IPS-18c (cell line): ENCODE results near the gene SFI1.

ENCODE experiments used
- H3K4me3 ChIP-seq: 2 replicates; pipeline ENCODE4 v1.7.0; 2013; ENCODE audit warnings: low read depth, mild to moderate bottlenecking, low read length, moderate library complexity; ENCODE audit not compliant: insufficient read depth
- H3K9me3 ChIP-seq: one replicate; pipeline ENCODE4 v1.6.1; 2013; ENCODE audit warnings: mild to moderate bottlenecking, low read length, moderate library complexity; ENCODE audit not compliant: control insufficient read depth, insufficient read depth

The SFI1 gene

DNA sequence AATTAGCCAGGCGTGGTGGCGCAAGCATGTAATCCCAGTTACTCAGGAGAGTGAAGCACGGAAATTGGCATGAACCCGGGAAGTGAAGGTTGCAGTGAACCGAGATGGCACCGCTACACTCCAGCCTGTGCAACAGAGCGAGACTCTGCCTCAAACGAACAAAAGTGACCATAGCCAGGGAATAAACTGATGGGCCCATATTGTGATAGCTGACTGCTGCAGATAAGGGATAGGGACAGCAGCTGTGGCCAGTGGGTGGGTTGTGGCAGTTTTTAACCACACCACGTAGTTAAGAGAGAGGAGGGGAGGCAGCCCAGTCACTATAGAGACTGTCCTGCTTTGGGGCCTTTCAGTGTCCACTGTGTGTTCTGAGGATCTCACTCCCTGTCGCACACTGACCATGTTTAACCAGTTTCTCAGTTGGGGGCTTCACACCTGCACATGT lies 106.8 kb downstream of the SFI1 start:
- no peaks in the 10 kb centered on the region for H3K9me3 ChIP-seq
- no peak overlapping the region for H3K4me3 ChIP-seq

DNA sequence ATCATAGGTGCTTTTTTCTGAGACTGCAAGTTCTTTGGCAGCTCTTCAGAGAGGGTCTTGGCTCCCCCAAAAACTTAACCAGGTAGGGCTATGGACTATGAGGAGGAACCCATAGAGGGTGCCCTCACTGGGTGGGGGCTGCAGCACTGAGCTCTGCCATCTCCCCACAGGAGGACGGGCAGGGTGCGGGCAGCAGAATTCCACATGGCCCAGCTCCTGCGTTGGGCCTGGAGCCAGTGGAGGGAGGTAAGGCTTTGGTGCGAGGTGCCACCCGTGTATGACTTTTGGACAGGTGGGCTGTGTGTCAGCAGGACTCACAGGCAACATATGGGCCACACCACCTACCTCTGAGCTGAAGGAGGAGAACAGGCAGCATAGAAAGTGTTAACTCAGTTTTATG lies 107.2 kb downstream of the SFI1 start:
- Histone ChIP-seq H3K4me3 (no peak overlapping the region), H3K9me3 (no peaks in the 10 kb centered on the region)

DNA sequence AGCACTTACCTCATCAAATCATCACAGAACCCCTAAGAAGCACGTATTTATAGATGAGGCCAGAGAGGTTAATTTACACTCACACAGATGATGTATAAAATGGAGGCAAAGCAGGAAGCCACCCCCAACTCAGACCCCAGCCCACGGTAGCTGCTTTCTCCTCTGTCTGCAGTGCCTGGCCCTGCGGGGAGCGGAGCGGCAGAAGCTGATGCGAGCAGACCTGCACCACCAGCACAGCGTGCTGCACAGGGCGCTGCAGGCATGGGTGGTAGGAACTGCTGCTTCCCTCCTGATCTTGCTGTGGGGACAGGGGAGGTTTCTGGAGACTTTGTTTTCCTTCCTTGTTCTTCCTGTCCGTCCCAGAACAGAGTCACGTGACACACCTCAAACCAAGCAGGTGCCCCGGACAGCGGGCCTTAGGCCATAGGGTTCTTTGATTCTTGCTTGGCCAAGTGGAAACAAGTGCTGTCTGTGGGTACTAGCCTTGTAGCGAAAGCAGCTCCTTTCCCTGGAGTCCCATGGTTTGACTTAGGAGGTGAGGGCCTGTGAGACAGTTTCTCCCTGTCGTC lies 107.9 kb downstream of the SFI1 start:
- H3K4me3 ChIP-seq, result no peak overlapping the region
- H3K9me3 ChIP-seq, result no peaks in the 10 kb centered on the region

DNA sequence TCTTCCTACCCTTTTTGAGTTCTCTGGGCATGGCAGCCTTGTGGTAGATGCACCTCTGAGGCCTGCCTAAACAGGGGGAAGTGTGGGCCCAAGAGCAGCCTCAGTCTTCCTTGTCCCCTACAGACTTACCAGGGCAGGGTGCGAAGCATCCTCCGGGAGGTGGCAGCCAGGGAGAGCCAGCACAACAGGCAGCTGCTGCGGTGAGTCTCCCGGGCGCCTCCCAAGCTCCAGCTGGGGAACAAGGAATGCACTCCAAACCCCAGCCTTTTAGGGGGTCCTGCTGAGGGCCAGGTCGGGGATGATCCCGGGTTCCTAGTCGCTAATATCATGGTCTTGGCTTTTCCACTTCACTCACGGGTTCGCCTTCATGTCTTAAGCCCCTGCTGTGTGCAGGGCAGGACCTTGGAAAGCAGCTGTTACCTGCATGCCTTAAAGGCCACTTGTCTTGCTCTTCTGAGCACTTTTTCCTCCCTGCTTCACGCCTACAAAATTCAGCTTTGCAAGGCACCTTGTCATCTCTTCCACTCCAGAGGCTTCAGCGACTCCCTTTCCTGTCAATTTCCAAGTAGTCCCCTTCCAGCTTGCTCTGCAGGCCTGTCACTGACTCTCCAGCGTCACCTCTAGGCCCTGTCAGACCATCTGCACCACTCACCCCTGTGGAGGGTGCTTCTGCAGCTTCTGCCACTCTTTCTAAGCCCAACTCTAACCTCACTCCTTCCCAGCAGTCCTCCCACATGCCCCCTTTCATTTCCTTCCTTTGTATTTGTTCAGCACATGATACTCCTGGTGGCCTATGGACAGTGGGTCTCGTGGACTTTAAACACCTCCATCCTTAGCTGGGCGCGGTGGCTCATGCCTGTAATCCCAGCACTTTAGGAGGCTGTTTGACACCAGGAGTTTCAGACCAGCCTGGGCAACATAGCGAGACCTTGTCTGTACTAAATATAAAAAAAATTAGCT lies 108.7 kb downstream of the SFI1 start:
- no peak overlapping the region for H3K4me3 ChIP-seq
- no peaks in the 10 kb centered on the region for H3K9me3 ChIP-seq

DNA sequence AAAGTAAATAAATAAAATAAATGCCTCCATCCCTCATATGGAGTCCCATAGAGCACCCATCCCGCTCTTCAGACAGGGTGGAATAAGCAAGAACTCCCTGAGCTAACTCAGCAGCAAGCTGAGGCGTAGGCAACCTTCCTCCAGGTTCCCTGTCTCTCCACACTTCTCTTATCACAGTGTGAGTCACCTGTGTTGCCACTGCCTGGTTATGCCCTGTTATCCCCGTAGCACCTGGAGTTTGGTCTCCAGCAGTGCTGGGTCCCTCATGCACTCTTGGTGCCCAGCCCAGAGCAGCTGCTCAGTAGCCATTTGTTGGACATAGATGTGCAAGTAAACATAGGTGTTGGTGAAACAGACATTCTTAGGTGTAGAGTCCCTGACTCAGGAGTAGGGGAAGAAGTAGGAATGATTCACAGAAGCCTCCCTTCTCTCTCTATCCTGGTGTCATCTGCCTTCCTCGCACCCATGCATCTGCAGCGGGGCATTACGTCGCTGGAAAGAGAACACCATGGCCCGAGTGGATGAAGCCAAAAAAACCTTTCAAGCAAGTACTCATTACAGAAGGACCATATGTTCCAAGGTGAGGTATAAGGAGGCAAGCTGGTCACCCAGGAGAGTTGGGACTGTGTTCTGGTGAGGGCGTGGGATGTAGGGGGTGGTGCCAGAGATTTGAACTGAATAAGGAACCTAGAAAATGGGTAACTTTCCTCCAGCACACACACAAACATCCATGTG lies 109.7 kb downstream of the SFI1 start:
- Histone ChIP-seq H3K9me3 (no peaks in the 10 kb centered on the region), H3K4me3 (no peak overlapping the region)

DNA sequence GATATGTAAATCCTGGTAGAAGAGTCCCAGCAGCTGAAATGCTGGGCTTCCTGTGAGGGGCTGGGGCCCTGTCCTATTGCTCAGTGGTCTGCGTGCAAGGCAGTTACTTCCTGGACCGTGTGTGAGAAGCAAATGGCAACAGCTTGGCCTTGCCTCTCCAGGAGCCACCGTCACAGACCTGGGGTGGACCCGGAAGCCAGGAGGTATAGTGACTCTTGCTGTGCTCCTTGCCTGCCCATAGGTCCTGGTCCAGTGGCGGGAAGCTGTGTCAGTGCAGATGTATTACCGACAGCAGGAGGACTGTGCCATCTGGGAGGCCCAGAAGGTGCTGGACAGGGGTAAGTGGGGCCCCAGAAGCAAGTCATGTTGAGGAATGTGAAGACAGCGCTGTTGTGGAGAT lies 111.4 kb downstream of the SFI1 start:
- no peaks in the 10 kb centered on the region for H3K9me3 ChIP-seq

DNA sequence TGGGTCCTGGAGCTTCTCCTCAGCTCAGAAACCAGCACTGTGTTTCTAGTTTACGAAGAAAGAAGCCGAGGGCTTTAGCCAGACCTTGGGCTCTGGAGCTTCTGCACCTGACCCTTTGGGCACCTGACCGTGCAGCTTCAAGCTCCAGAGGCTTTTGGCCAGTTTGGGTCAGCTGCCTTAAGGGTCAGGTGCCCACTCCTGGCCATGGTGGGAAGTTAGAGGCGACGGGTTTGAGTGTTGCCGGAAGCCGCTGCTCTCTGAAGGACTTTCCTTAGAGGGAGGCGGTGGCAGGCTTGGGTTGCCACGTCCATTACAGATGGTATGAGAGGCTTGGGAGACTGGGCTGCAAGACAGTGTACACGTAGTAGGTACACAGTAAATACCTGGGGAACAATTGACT lies 113.4 kb downstream of the SFI1 start:
- H3K9me3 ChIP-seq, result no peaks in the 10 kb centered on the region
- H3K4me3 ChIP-seq, result no peak overlapping the region

More for the DNA sequence above, 111.4 kb downstream of the SFI1 start:
- H3K4me3 ChIP-seq, result no peak overlapping the region

DNA sequence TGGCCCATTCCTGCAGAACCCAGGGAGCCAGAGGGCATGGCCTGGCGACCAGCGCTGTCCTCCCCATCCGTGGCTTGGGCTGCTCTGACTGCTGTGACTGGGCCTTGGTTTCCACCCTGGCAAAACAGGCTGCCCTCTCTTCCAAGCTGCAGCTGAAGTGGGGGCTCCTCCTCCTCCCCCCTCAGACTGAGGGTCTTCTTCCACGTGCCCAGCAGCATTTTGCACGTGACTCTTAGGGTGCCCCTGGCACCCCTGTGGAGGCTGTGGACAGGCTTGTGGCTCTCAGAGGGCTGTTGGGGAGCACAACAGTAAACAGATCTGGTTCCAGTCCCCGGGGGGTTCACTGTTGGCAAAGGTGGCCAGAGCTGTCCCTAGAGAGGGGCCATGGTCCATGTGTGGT lies 114.3 kb downstream of the SFI1 start:
- H3K9me3 ChIP-seq, result no peaks in the 10 kb centered on the region

DNA sequence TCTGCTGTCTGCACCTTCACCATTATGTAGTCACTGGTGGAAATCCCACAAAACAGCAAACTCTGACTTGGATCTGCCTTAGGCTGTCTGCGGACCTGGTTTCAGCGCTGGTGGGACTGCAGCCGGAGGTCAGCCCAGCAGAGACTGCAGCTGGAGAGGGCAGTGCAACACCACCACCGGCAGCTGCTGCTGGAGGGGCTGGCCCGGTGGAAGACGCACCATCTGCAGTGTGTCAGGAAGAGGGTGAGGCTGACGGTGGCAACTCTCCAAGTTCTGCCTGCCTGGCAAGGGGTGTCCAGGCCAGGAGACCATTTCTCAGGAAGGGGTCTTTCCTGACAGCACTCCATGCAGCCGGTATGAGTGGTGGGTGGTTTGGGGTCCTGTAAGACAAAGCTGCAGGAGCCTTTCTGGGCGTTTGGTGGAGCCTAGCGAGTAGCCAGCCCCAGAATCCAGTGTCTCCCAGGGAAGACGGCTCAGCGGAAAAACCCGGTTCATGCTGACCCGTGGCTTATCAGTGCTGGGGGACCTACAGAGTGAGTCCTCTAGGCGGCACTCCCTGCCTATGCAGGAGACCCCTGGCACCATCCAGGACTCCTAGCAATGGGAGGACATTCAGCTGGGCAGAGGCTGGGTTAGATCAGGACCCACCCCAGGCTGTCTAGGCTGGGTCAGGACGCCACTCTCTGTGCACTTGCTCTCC lies 114.9 kb downstream of the SFI1 start:
- Histone ChIP-seq H3K4me3 (no peak overlapping the region), H3K9me3 (no peaks in the 10 kb centered on the region)

More for the DNA sequence above, 114.3 kb downstream of the SFI1 start:
- H3K4me3 ChIP-seq, result no peak overlapping the region

DNA sequence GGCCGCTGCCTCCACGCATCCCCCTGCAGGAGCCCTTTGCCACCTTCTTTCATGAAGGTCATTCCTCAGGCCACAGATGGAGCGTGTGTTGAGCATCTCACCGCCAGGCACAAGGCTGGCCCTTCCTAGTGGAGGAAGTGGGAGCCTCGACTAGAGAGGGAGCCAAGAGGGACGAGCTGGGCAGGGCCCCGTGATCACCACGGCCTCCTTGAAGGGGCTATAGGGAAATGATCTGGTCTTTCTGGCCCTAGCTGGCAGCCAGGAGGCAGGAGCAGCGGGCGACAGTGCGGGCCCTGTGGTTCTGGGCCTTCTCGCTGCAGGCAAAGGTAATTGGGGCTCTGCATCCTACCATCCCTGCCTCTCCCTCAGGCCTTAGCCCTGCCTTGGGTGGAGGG lies 116.6 kb downstream of the SFI1 start:
- H3K9me3 ChIP-seq, result no peaks in the 10 kb centered on the region
- H3K4me3 ChIP-seq, result no peak overlapping the region

DNA sequence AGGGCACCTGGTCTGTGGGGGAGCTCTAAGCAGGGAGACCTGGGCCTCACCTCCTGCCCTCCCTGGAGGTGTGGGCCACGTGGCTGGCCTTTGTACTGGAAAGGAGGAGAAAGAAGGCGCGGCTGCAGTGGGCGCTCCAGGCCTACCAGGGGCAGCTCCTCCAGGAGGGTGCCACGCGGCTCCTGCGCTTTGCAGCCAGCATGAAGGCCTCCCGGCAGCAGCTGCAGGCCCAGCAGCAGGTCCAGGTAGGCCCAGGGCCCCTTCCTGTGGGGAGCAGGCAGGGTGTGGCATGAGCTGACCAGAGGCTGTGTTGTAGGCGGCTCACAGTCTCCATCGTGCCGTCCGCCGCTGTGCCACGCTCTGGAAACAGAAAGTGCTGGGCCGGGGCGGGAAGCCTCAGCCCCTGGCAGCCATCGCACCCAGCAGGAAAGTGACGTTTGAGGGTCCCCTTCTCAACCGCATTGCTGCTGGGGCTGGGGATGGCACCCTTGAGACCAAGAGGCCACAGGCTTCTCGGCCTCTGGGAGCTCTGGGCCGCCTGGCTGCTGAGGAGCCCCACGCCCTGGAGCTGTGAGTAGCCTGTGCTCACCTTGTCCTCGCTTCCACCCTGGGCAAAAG lies 117.1 kb downstream of the SFI1 start:
- H3K9me3 ChIP-seq, result no peaks in the 10 kb centered on the region
- no peak overlapping the region for H3K4me3 ChIP-seq

DNA sequence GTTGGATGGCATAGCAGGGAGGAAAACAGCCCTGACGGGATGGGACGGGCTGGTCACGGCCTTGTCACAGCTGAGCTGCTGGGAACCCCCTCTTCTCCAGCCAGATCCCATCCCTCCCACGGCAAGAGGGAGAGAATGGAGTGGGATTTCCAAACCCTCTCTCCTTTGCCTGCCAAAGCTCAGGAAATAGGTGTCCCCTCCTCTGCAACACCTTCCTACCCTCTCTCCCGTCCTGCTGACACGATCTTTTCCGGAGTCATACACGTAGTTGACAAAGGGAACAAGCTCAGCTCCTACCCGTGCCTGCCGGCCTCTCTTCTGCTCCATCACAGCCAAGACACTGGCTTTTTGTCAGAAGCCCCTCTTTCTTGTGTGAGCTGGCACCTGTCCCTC lies 117.6 kb downstream of the SFI1 start:
- Histone ChIP-seq H3K4me3 (no peak overlapping the region), H3K9me3 (no peaks in the 10 kb centered on the region)

DNA sequence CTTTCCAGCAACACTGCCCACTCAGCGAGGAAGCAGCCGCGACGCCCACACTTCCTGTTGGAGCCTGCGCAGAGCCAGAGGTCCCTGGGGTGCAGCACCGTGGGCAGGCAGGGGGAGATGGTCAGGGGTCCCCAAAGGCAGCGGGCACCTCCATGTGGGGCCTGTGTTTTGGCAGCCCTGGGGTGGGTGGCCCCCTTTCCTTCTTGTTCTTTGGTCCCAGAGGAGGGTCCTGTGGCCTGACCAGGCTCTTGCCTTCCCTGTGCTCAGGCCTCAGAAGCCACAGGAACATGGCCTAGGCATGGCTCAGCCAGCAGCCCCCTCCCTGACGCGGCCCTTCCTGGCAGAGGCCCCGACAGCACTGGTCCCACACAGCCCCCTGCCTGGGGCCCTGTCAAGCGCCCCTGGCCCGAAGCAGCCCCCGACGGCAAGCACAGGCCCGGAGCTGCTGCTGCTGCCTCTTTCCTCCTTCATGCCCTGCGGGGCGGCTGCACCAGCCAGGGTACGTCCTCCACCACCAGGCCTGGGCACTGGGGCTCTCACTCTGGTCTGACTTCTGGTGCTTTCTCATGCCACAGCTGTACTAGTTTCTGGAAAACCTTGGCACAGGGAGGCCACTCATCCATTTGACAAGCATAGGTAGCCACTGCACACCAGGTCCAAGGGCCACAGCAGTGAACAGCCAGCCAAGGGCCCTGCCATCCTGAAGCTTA lies 118.6 kb downstream of the SFI1 start:
- no peaks in the 10 kb centered on the region for H3K9me3 ChIP-seq

DNA sequence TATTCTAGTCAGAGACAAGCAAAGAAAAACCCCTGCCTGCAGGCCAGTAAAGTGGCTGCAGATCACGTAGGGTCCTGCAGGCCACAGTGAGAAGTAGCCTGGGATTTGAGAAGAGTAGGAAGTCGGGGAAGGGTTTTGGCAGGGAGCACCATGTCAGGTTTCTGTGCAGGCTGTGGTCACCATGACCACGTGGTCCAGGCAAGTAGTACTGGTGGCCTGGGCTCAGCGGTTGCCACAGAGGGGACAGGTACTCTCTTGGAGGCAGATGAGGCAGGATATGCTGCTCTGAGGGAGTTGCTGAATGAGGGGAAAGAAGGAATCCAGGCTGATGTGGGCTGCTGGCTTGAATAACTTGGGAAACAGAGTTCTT lies 119.1 kb downstream of the SFI1 start:
- Histone ChIP-seq H3K9me3 (no peaks in the 10 kb centered on the region), H3K4me3 (no peak overlapping the region)

More for the DNA sequence above, 118.6 kb downstream of the SFI1 start:
- H3K4me3 ChIP-seq, result no peak overlapping the region

DNA sequence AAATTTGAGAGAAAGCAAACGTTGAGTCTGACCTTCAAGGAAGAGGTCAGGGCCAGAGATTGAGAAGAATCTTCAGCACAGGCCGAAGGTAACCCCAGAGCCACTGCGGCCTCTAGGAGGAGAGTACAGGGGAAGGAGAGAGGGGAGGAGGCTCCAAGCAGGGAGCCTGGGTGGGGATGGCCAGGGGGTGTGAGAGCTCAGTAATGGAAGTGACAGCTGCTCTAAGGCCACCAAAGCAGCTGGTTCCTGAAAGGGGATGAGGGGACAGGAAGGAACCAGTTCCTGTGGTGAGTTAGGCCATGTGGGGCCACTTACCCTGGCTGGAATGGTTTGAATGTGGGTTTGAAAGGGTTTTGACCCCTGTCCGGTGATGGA lies 119.6 kb downstream of the SFI1 start:
- H3K4me3 ChIP-seq, result no peak overlapping the region
- H3K9me3 ChIP-seq, result no peaks in the 10 kb centered on the region

DNA sequence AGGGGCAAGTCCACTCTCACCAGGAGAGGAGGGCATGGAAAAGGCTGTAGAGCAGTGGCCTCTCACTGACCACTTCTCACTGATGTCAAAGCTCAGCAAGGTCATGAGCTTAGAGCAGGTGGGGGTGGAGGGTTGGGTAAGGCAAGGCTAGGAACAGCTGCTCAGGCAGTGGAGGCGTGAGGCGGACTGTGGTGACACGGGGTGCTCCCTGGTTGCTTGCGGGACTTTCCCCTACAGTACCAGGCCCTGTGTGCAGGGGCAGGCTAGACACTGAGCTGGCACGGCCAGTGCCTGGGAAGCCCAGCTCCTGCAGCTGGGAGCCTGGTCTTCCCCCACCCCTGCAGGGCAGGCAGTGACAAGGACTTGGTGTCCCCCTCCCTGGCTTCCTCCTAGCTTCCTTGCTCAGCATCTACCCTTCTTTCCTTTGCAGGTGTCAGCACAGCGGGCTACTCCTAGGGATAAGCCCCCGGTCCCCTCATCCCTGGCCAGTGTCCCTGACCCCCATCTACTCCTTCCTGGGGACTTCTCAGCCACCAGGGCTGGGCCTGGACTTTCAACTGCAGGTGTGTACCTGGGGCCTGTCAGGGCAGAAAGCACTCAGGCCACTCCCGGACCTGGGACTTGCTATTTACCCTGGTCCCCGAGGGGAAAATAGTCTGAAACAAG lies 120.1 kb downstream of the SFI1 start:
- Histone ChIP-seq H3K9me3 (no peaks in the 10 kb centered on the region), H3K4me3 (no peak overlapping the region)
